H1 (cell line): ENCODE data around the gene NT5C. TPM values are rescaled to one million over a fixed set of nuclear protein-coding genes. Genes with fewer than 3 reads are reported as not detected.

ENCODE experiments used
- CTCF ChIA-PET: fragments of 300-600 bp; sonication (Branson Sonifier 250); formaldehyde crosslinking; loops from one replicate; lab custom pipeline; 2021; ENCODE audit not compliant: partially characterized antibody; lab: Charles Lee
- POLR2A ChIA-PET: fragments of 300-600 bp; sonication (Branson Sonifier 250); formaldehyde crosslinking; loops from one replicate; lab custom pipeline; 2021; ENCODE audit warnings: inconsistent platforms; ENCODE audit not compliant: partially characterized antibody; lab: Charles Lee
- DNase-seq, 2 experiments: peaks; one replicate each; pipeline versions ENCODE4 v3.0.0 to v3.0.0-alpha.2; 2010 to 2022; ENCODE audit warnings: low spot score in 2 of 2, low read depth in 1 of 2, mixed read lengths in 1 of 2
- FAIRE-seq: peaks from 2 replicates; lab custom pipeline; 2011; peaks lifted over from hg19 to GRCh38; lab: Jason Lieb, UNC
- H2AFZ ChIP-seq: 2 replicates; pipeline ENCODE4 v1.8.1; 2012; ENCODE audit warnings: low read length, inconsistent platforms
- H2AK5ac ChIP-seq: 2 replicates; pipeline ENCODE4 v1.6.1; 2013; ENCODE audit warnings: low read depth, low read length
- H2BK120ac ChIP-seq: replicated peaks from 2 replicates; pipeline ENCODE3; 2013; ENCODE audit warnings: low read depth, low read length, inconsistent platforms
- H2BK12ac ChIP-seq: 2 replicates; pipeline ENCODE4 v1.6.1; 2013; ENCODE audit warnings: low read depth, low read length
- H2BK15ac ChIP-seq: 2 replicates; pipeline ENCODE4 v1.6.1; 2013; ENCODE audit warnings: low read length
- H2BK20ac ChIP-seq: 2 replicates; pipeline ENCODE4 v1.6.1; 2013; ENCODE audit warnings: low read length
- H2BK5ac ChIP-seq: 2 replicates; pipeline ENCODE4 v1.6.1; 2013; ENCODE audit warnings: low read depth, low read length
- H3K14ac ChIP-seq: 2 replicates; pipeline ENCODE4 v1.6.1; 2013; ENCODE audit warnings: inconsistent platforms; ENCODE audit not compliant: insufficient read length
- H3K18ac ChIP-seq: 2 replicates; pipeline ENCODE4 v1.6.1; 2013; ENCODE audit warnings: low read length; ENCODE audit errors: extremely low read depth
- H3K23ac ChIP-seq: 2 replicates; pipeline ENCODE4 v1.6.1; 2013; ENCODE audit warnings: inconsistent platforms; ENCODE audit not compliant: insufficient read length
- H3K23me2 ChIP-seq: 2 replicates; pipeline ENCODE4 v1.6.1; 2013; ENCODE audit warnings: low read depth, low read length
- H3K27ac ChIP-seq: 2 replicates; pipeline ENCODE4 v1.6.1; 2011; ENCODE audit warnings: low read depth, low read length, inconsistent platforms
- H3K27me3 ChIP-seq, 4 experiments: replicated peaks in 1 of 4; 1 replicate in 1 of 4; 2 replicates in 3 of 4; pipeline versions ENCODE4 v1.6.1 to v1.8.1; 2011 to 2013; ENCODE audit warnings: low read length in 3 of 4, mild to moderate bottlenecking in 3 of 4, inconsistent platforms in 2 of 4, mixed read lengths in 2 of 4, moderate library complexity in 1 of 4; ENCODE audit not compliant: control insufficient read depth in 3 of 4, insufficient read depth in 3 of 4; ENCODE audit errors: extremely low read depth in 1 of 4
- H3K36me3 ChIP-seq, 4 experiments: 2 replicates each; pipeline versions ENCODE4 v1.6.1 to v1.8.1; 2011 to 2013; ENCODE audit warnings: mild to moderate bottlenecking in 4 of 4, low read length in 3 of 4, moderate library complexity in 2 of 4, control low read depth in 1 of 4, inconsistent platforms in 1 of 4; ENCODE audit not compliant: insufficient read depth in 4 of 4, control insufficient read depth in 2 of 4
- H3K4ac ChIP-seq: replicated peaks from 2 replicates; pipeline ENCODE3; 2013; ENCODE audit warnings: low read length, low read depth, mixed read lengths, inconsistent platforms; ENCODE audit not compliant: insufficient read length
- H3K4me1 ChIP-seq, 4 experiments: replicated peaks in 1 of 4; 1 replicate in 1 of 4; 2 replicates in 3 of 4; pipeline versions ENCODE4 v1.6.1 to v1.8.1; 2011 to 2013; ENCODE audit warnings: low read length in 3 of 4, inconsistent platforms in 2 of 4, mixed read lengths in 1 of 4; ENCODE audit not compliant: insufficient read depth in 4 of 4, control insufficient read depth in 3 of 4
- H3K4me2 ChIP-seq, 2 experiments: 2 replicates each; pipeline versions ENCODE4 v1.6.1 to v1.8.1; 2011 to 2013; ENCODE audit warnings: low read depth in 2 of 2, low read length in 2 of 2, control low read depth in 1 of 2, inconsistent platforms in 1 of 2, mild to moderate bottlenecking in 1 of 2; ENCODE audit not compliant: insufficient read depth in 1 of 2
- H3K4me3 ChIP-seq, 4 experiments: fragments of 200-600, 300-600 bp in 1 of 4; sonication (generic), shearing (Covaris generic), sonication (Bioruptor Twin) in 1 of 4; 2 replicates each; pipeline versions ENCODE4 v1.5.1 to v1.8.1; 2011 to 2016; ENCODE audit warnings: low read length in 4 of 4, low read depth in 3 of 4, control low read depth in 2 of 4, inconsistent platforms in 2 of 4, mild to moderate bottlenecking in 2 of 4, mixed read lengths in 1 of 4, moderate library complexity in 1 of 4; ENCODE audit not compliant: insufficient read depth in 2 of 4; ENCODE audit errors: extremely low read depth in 1 of 4
- H3K56ac ChIP-seq: replicated peaks from 2 replicates; pipeline ENCODE3; 2013; ENCODE audit warnings: low read depth, mild to moderate bottlenecking, mixed read lengths, low read length, inconsistent platforms; ENCODE audit not compliant: insufficient read length
- H3K79me1 ChIP-seq: 2 replicates; pipeline ENCODE4 v1.6.1; 2013; ENCODE audit warnings: low read depth, low read length, control low read depth
- H3K79me2 ChIP-seq, 2 experiments: 2 replicates each; pipeline versions ENCODE4 v1.6.1 to v1.8.1; 2012 to 2013; ENCODE audit warnings: low read length in 2 of 2, mild to moderate bottlenecking in 2 of 2, inconsistent platforms in 1 of 2; ENCODE audit not compliant: insufficient read depth in 2 of 2, control insufficient read depth in 1 of 2
- H3K9ac ChIP-seq, 4 experiments: replicated peaks in 1 of 4; 1 replicate in 1 of 4; 2 replicates in 3 of 4; pipeline versions ENCODE4 v1.6.1 to v1.8.1; 2011 to 2013; ENCODE audit warnings: low read depth in 3 of 4, low read length in 3 of 4, control low read depth in 2 of 4, mild to moderate bottlenecking in 2 of 4, moderate library complexity in 2 of 4, inconsistent platforms in 1 of 4; ENCODE audit errors: extremely low read depth in 1 of 4
- H3K9me3 ChIP-seq, 2 experiments: 2 replicates each; pipeline versions ENCODE4 v1.6.1 to v1.8.1; 2012 to 2013; ENCODE audit warnings: mild to moderate bottlenecking in 2 of 2, moderate library complexity in 2 of 2, control low read depth in 1 of 2, inconsistent platforms in 1 of 2, low read depth in 1 of 2, low read length in 1 of 2, mixed read lengths in 1 of 2; ENCODE audit not compliant: insufficient read depth in 2 of 2
- H4K20me1 ChIP-seq, 2 experiments: replicated peaks in 1 of 2; 2 replicates each; pipeline versions ENCODE3 to v1.8.1; 2011 to 2013; ENCODE audit warnings: inconsistent platforms in 2 of 2, low read length in 2 of 2, mild to moderate bottlenecking in 1 of 2; ENCODE audit not compliant: insufficient read depth in 2 of 2, control insufficient read depth in 1 of 2
- H4K5ac ChIP-seq: 2 replicates; pipeline ENCODE4 v1.6.1; 2013; ENCODE audit warnings: low read length, low read depth, mixed read lengths, inconsistent platforms; ENCODE audit not compliant: insufficient read length
- H4K8ac ChIP-seq: 2 replicates; pipeline ENCODE4 v1.8.0; 2013; ENCODE audit warnings: mild to moderate bottlenecking, moderate library complexity, low read length, inconsistent platforms; ENCODE audit not compliant: insufficient read depth; ENCODE audit errors: extremely low read depth
- H4K91ac ChIP-seq: replicated peaks from 2 replicates; pipeline ENCODE3; 2013; ENCODE audit warnings: low read length, mixed read lengths, inconsistent platforms; ENCODE audit not compliant: insufficient read length
- CREB1 ChIP-seq: IDR thresholded peaks from 2 replicates; pipeline ENCODE4 v1.6.1; 2012; ENCODE audit warnings: inconsistent platforms
- EZH2 ChIP-seq: fragments of 200-600 bp; sonication (generic); IDR thresholded peaks from 2 replicates; pipeline ENCODE4 v1.7.1; 2012; ENCODE audit warnings: low read depth, mild to moderate bottlenecking, moderate library complexity, low read length, inconsistent platforms; ENCODE audit not compliant: severe bottlenecking
- HDAC6 ChIP-seq: IDR thresholded peaks from one replicate; pipeline ENCODE4 v1.7.1; 2012; ENCODE audit warnings: low read depth, mild to moderate bottlenecking, inconsistent platforms, low read length, moderate library complexity
- SP1 ChIP-seq: IDR thresholded peaks from 2 replicates; pipeline ENCODE4 v1.6.1; 2011; ENCODE audit warnings: low read depth, low read length
- WGBS, 2 experiments: shearing (Covaris generic) in 1 of 2; methylation state at CpG; one replicate each; pipeline versions ENCODE4 v1.1.6 to v1.1.7; 2013 to 2015; ENCODE audit warnings: low lambda C conversion rate in 2 of 2, mixed read lengths in 2 of 2, inconsistent platforms in 1 of 2, low coverage in 1 of 2, missing lambda C conversion rate in 1 of 2; ENCODE audit not compliant: insufficient replicate concordance in 2 of 2, insufficient coverage in 1 of 2, insufficient read length in 1 of 2; ENCODE audit errors: extremely low coverage in 1 of 2, missing lambda C conversion rate in 1 of 2; 5-methylcytosine and 5-hydroxymethylcytosine counted together
- polyA plus RNA-seq, 7 experiments: library from polyadenylated mRNA; depleted of rRNA in 3 of 7; stranded (reverse) in 5 of 7; unstranded in 2 of 7; fragments of >200 nt in 5 of 7; fragments of 200-250 nt in 2 of 7; gene quantifications; 1 replicate in 5 of 7; 2 replicates in 1 of 7; 4 replicates in 1 of 7; pipeline versions ENCODE4 v1.2.1 to v1.2.3, GENCODE V29; 2011 to 2013; ENCODE audit warnings: missing spikeins in 2 of 7, mixed read lengths in 2 of 7
- total RNA-seq: library from RNA; stranded (reverse); fragmentation: NEBNext Ultra II Directional; extraction: Animal tissue kit (Norgen Biotek cat#: 25700); gene quantifications from 2 replicates; pipeline ENCODE4 v1.2.1, GENCODE V29; 2021

The NT5C gene
- total and polyA plus RNA-seq, 2 of the 8 experiments (the other 6 are each of a cell fraction or from before 2014, with no cell fraction given) = 52.1 to 66.4 TPM

DNA sequence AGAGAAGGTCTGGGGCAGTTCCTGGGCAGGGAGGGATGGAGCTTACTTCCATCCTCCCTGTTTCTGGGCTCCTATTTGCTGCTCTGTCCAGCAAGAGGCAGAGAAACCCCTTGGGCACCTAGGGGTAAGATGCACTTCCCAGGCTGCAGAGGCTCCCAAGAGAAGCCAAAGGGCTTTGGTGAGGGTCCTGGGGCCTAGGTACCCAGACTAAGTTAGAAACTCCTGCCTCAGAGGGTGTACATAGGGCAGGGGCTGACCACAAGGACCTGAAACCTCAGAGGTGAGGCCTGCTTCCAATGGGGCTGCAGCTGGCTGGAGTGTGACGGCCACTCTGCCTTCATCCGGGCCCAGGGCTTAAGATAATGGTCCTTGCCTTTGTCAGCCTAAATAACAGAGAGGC is 23.3 kb downstream of the NT5C start:
- Histone ChIP-seq H2BK12ac (no peak overlapping the region), H3K23me2 (peaks cover 12% of the 10 kb centered on the region; the same call in 1 of the 2 replicates), H2AFZ (no peak overlapping the region), H3K79me1 (peaks cover 5% of the 10 kb centered on the region; the same call in 1 of the 2 replicates), H3K9me3 (no peaks in the 10 kb centered on the region), H3K14ac (no peak overlapping the region), H4K8ac (no peak overlapping the region), H4K5ac (no peak overlapping the region), H3K27me3 (no peaks in the 10 kb centered on the region), H3K23ac (no peak overlapping the region), H3K27ac (no peak overlapping the region), H3K36me3 (no peaks in the 10 kb centered on the region; a peak in 1 of 8 replicates), H2BK5ac (no peak overlapping the region), H2BK15ac (no peak overlapping the region), H3K9ac (no peak overlapping the region), H3K18ac (no peak overlapping the region), H3K4ac (no peak overlapping the region), H3K4me3 (no peak overlapping the region), H2AK5ac (no peak overlapping the region), H2BK20ac (no peak overlapping the region), H3K4me1 (peaks cover 0 to 2% (median under 1%) of the 10 kb centered on the region in 4 experiments; a peak in 2 of 7 replicates), H2BK120ac (no peak overlapping the region), H4K20me1 (no peaks in the 10 kb centered on the region), H3K79me2 (0 out of 4 replicates have a peak, but pooled peaks cover 0 to 3% of the 10 kb centered on the region in 2 experiments), H4K91ac (no peak overlapping the region), H3K4me2 (no peak overlapping the region; a peak in 1 of 4 replicates), H3K56ac (no peak overlapping the region)
- CTCF ChIA-PET = interaction anchor here (0.8 to 6.2 kb wide), 10 partner anchors 13 to 93 kb away, joined by 3 to 81 read pairs (median 41); partner anchors contain the start of genes NT5C and SLC16A5
- POLR2A ChIA-PET = interaction anchor here (0.7 to 2.1 kb wide), 13 partner anchors 9 to 153 kb away, joined by 3 to 9 read pairs (median 4); partner anchors contain the start of genes GGA3, JPT1, MRPS7 and NT5C
- no peak for TF ChIP-seq EZH2
- TF ChIP-seq SP1 = no peak
- no peak for TF ChIP-seq CREB1
- TF ChIP-seq HDAC6 = no peak
- DNase-seq (no peak), FAIRE-seq (no peak)
- 93% methylated on average over 2 of the region's 2 CpGs; no CpG with 5 or more reads in 1 of the 2 experiments for WGBS, 2 experiments
